ENCODE data around the gene SLC32A1. TPM values are rescaled to one million over a fixed set of nuclear protein-coding genes. Genes with fewer than 3 reads are reported as not detected.

SLC32A1 gene
- total RNA-seq, 2 experiments from 2014 or later: not detected

- POLR2A ChIA-PET: interaction anchor here (1.6 kb wide), 1 partner anchor 9 kb away, joined by 4 read pairs; no protein-coding TSS in a partner anchor
- DNase-seq (peak; percentile 9), ATAC-seq (peak; percentile 12)
- Mint-ChIP-seq H3K36me3 (ENCODE audit: low read depth) (no peaks in the 10 kb centered on the region), H3K27me3 (peaks cover 85% of the 10 kb centered on the region), H3K27ac (peak overlapping the region; percentile 37), H3K9me3 (peaks cover 3% of the 10 kb centered on the region), H3K4me1 (ENCODE audit: low read depth) (peaks cover 63% of the 10 kb centered on the region), H3K4me3 (peak overlapping the region; percentile 48)
- intact Hi-C loops (cut with micrococcal nuclease): loop anchor here (5.0 kb wide), 1 partner anchor 40 kb away; no protein-coding TSS in a partner anchor
- no peak for TF ChIP-seq CTCF (IDR thresholded peaks at IDR 0.05)
- CTCF ChIA-PET: interaction anchor here (1.0 to 2.5 kb wide), 6 partner anchors 8 to 148 kb away, joined by 3 to 14 read pairs (median 4); no protein-coding TSS in a partner anchor
Measured at GRCh38 chr20:38727607-38728190, 3.4 kb downstream of the SLC32A1 start.

- Mint-ChIP-seq H3K36me3 (ENCODE audit: low read depth) (no peaks in the 10 kb centered on the region), H3K9me3 (peaks cover 3% of the 10 kb centered on the region), H3K4me1 (ENCODE audit: low read depth) (peaks cover 60% of the 10 kb centered on the region), H3K27ac (no peak overlapping the region), H3K27me3 (peaks cover 84% of the 10 kb centered on the region), H3K4me3 (peak overlapping the region; percentile 48)
- ChIA-PET POLR2A (interaction anchor here (1.6 kb wide), 1 partner anchor 9 kb away, joined by 4 read pairs; no protein-coding TSS in a partner anchor), CTCF (interaction anchor here (1.0 to 6.3 kb wide), 8 partner anchors 7 to 202 kb away, joined by 3 to 31 read pairs (median 3); no protein-coding TSS in a partner anchor)
- intact Hi-C loops (cut with micrococcal nuclease): loop anchor here (5.0 kb wide), 1 partner anchor 41 kb away; no protein-coding TSS in a partner anchor
- DNase-seq (peak; percentile 18), ATAC-seq (no peak)
- TF ChIP-seq CTCF (IDR thresholded peaks at IDR 0.05): no peak
Measured at GRCh38 chr20:38728191-38728781, 4.0 kb downstream of the SLC32A1 start.

- Mint-ChIP-seq H3K27me3 (peaks cover 87% of the 10 kb centered on the region), H3K9me3 (peaks cover 3% of the 10 kb centered on the region), H3K27ac (no peak overlapping the region), H3K4me3 (peak overlapping the region; percentile 34), H3K4me1 (ENCODE audit: low read depth) (peaks cover 58% of the 10 kb centered on the region), H3K36me3 (ENCODE audit: low read depth) (no peaks in the 10 kb centered on the region)
- ChIA-PET CTCF (interaction anchor here (1.0 to 6.3 kb wide), 9 partner anchors 10 to 201 kb away, joined by 3 to 31 read pairs (median 4); partner anchors contain the start of gene ACTR5), POLR2A (interaction anchor here (1.6 kb wide), 1 partner anchor 10 kb away, joined by 4 read pairs; no protein-coding TSS in a partner anchor)
- DNase-seq (peak; percentile 33), ATAC-seq (no peak)
- no peak for TF ChIP-seq CTCF (IDR thresholded peaks at IDR 0.05)
- intact Hi-C loops (cut with micrococcal nuclease): loop anchor here (5.0 kb wide), 1 partner anchor 42 kb away; no protein-coding TSS in a partner anchor
Measured at GRCh38 chr20:38728911-38729642, 4.8 kb downstream of the SLC32A1 start.

GRCh38 chr20:38729767-38730166 lies 5.5 kb downstream of the SLC32A1 start:
- Mint-ChIP-seq H3K9me3 (peaks cover 3% of the 10 kb centered on the region), H3K4me1 (ENCODE audit: low read depth) (peaks cover 54% of the 10 kb centered on the region), H3K27me3 (peaks cover 86% of the 10 kb centered on the region), H3K4me3 (no peak overlapping the region), H3K36me3 (ENCODE audit: low read depth) (no peaks in the 10 kb centered on the region), H3K27ac (no peak overlapping the region)
- intact Hi-C loops (cut with micrococcal nuclease): loop anchor here (2.0 to 5.0 kb wide), 2 partner anchors 42 to 83 kb away; no protein-coding TSS in a partner anchor
- DNase-seq: no peak
- ChIA-PET POLR2A (no interaction called here), CTCF (interaction anchor here (1.1 to 6.3 kb wide), 8 partner anchors 11 to 165 kb away, joined by 3 to 31 read pairs (median 6); partner anchors contain the start of gene ACTR5)
- no peak for TF ChIP-seq CTCF (IDR thresholded peaks at IDR 0.05)
- ATAC-seq: no peak

Data from activated CD8-positive, alpha-beta T cell treated with anti-CD3 and anti-CD28 coated beads for 36 hours (primary cell).